Natural killer cell (primary cell): Measurements from ENCODE around the gene POU4F2. TPM values are rescaled to one million over a fixed set of nuclear protein-coding genes. Genes with fewer than 3 reads are reported as not detected.

ENCODE experiments used
- ATAC-seq, 3 donors: fragments of 150-1000 bp in 2 of 3; fragments of 200-7000 bp in 1 of 3; cut with Tn5 transposase; 1 replicate in 1 of 3; 2 replicates in 2 of 3; pipeline ENCODE4 v1.10.0; 2021; ENCODE audit warnings: mild to moderate bottlenecking in 2 of 3, moderate library complexity in 2 of 3
- DNase-seq, 2 donors: peaks; one replicate each; pipeline versions ENCODE4 v3.0.0 to v3.0.0-alpha.2; 2013 to 2021; ENCODE audit warnings: mixed read lengths in 1 of 2
- H3K27ac ChIP-seq: one replicate; pipeline ENCODE4 v1.5.1; 2013; ENCODE audit warnings: mild to moderate bottlenecking, low read length
- H3K27me3 ChIP-seq: one replicate; pipeline ENCODE4 v1.6.1; 2013; ENCODE audit warnings: low read length; ENCODE audit not compliant: control insufficient read depth, insufficient read depth
- H3K36me3 ChIP-seq: one replicate; pipeline ENCODE4 v1.6.1; 2013; ENCODE audit warnings: low read length; ENCODE audit not compliant: control insufficient read depth, insufficient read depth
- H3K4me1 ChIP-seq: one replicate; pipeline ENCODE4 v1.6.1; 2013; ENCODE audit warnings: low read length; ENCODE audit not compliant: control insufficient read depth, insufficient read depth
- H3K4me3 ChIP-seq: one replicate; pipeline ENCODE4 v1.5.1; 2013; ENCODE audit warnings: low read length
- H3K9me3 ChIP-seq: one replicate; pipeline ENCODE4 v1.6.1; 2013; ENCODE audit warnings: low read length; ENCODE audit not compliant: control insufficient read depth, insufficient read depth
- H3K27ac Mint-ChIP-seq, 2 donors: one replicate each; pipeline ENCODE4 v1.8.0; 2022; ENCODE audit warnings: mild to moderate bottlenecking in 2 of 2, mixed read lengths in 2 of 2, moderate library complexity in 1 of 2
- H3K27me3 Mint-ChIP-seq, 2 donors: one replicate each; pipeline ENCODE4 v1.8.0; 2022; ENCODE audit warnings: low read depth in 2 of 2, mixed read lengths in 2 of 2
- H3K36me3 Mint-ChIP-seq: one replicate; pipeline ENCODE4 v1.8.0; 2022; ENCODE audit warnings: mixed read lengths
- H3K4me1 Mint-ChIP-seq, 2 donors: one replicate each; pipeline ENCODE4 v1.8.0; 2022; ENCODE audit warnings: mixed read lengths in 2 of 2
- H3K4me3 Mint-ChIP-seq: one replicate; pipeline ENCODE4 v1.8.0; 2022; ENCODE audit warnings: mild to moderate bottlenecking, moderate library complexity, mixed read lengths
- H3K9me3 Mint-ChIP-seq, 2 donors: one replicate each; pipeline ENCODE4 v1.8.0; 2022; ENCODE audit warnings: mixed read lengths in 2 of 2
- CTCF ChIP-seq: fragments of 200-600 bp; IDR thresholded peaks from one replicate; pipeline ENCODE4 v1.8.0; 2022; ENCODE audit warnings: antibody characterized with exemption
- WGBS: methylation state at CpG from one replicate; pipeline ENCODE4 v1.1.7; 2013; ENCODE audit warnings: missing lambda C conversion rate; ENCODE audit not compliant: insufficient coverage; 5-methylcytosine and 5-hydroxymethylcytosine counted together
- intact Hi-C: fragments of 100-400 bp; cut with micrococcal nuclease; formaldehyde crosslinking; loops from one replicate; pipeline ENCODE4 v1.14.2; 2022
- total RNA-seq, 4 donors: library from RNA; stranded (reverse); fragments of 120-200 nt in 1 of 4; gene quantifications; one replicate each; pipeline versions ENCODE4 v1.2.3 to v1.2.4, GENCODE V29; 2013 to 2022

POU4F2 gene
- total RNA-seq, 3 donors from 2014 or later (not counting 1 experiment from before 2014, with no cell fraction given) = not detected

GRCh38 chr4:146647615-146648460 lies 9.1 kb downstream of the POU4F2 start:
- Histone ChIP-seq H3K4me3 (no peak overlapping the region), H3K4me1 (no peaks in the 10 kb centered on the region), H3K9me3 (no peaks in the 10 kb centered on the region), H3K36me3 (no peaks in the 10 kb centered on the region), H3K27ac (no peak overlapping the region), H3K27me3 (peaks cover 45% of the 10 kb centered on the region)
- H3K9me3 Mint-ChIP-seq = peaks cover 2 to 5% of the 10 kb centered on the region in 2 donors
- ATAC-seq = no peak
- H3K4me1 Mint-ChIP-seq = no peaks in the 10 kb centered on the region
- TF ChIP-seq CTCF = no peak
- H3K27me3 Mint-ChIP-seq = peaks cover 56 to 88% of the 10 kb centered on the region in 2 donors
- 8% methylated on average over 42 of the region's 46 CpGs for WGBS
- peaks cover 23% of the 10 kb centered on the region for H3K36me3 Mint-ChIP-seq
- no peak overlapping the region for H3K4me3 Mint-ChIP-seq
- no peak overlapping the region for H3K27ac Mint-ChIP-seq
- no peak for DNase-seq
- intact Hi-C loops = no loop called here

GRCh38 chr4:146648461-146648783 lies 9.7 kb downstream of the POU4F2 start:
- no peak overlapping the region for H3K4me3 Mint-ChIP-seq
- no peaks in the 10 kb centered on the region for H3K4me1 ChIP-seq
- no peak overlapping the region for H3K27ac Mint-ChIP-seq
- no peak overlapping the region for H3K4me3 ChIP-seq
- H3K4me1 Mint-ChIP-seq = no peaks in the 10 kb centered on the region
- no peak for TF ChIP-seq CTCF
- peaks cover 56 to 88% of the 10 kb centered on the region in 2 donors for H3K27me3 Mint-ChIP-seq
- H3K27me3 ChIP-seq = peaks cover 43% of the 10 kb centered on the region
- no peaks in the 10 kb centered on the region for H3K9me3 ChIP-seq
- H3K36me3 Mint-ChIP-seq = peaks cover 29% of the 10 kb centered on the region
- peaks cover 0 to 5% of the 10 kb centered on the region in 2 donors for H3K9me3 Mint-ChIP-seq
- intact Hi-C loops = no loop called here
- ATAC-seq (no peak), DNase-seq (no peak)
- H3K36me3 ChIP-seq = no peaks in the 10 kb centered on the region
- H3K27ac ChIP-seq = no peak overlapping the region
- WGBS = 12% methylated on average over 14 of the region's 16 CpGs

- no peak overlapping the region for H3K4me3 Mint-ChIP-seq
- no peaks in the 10 kb centered on the region for H3K36me3 ChIP-seq
- H3K4me1 ChIP-seq = no peaks in the 10 kb centered on the region
- H3K9me3 ChIP-seq = no peaks in the 10 kb centered on the region
- H3K9me3 Mint-ChIP-seq = peaks cover 0 to 5% of the 10 kb centered on the region in 2 donors
- peaks cover 42% of the 10 kb centered on the region for H3K27me3 ChIP-seq
- H3K36me3 Mint-ChIP-seq = peaks cover 36% of the 10 kb centered on the region
- no peak overlapping the region for H3K4me3 ChIP-seq
- intact Hi-C loops = no loop called here
- no peak for TF ChIP-seq CTCF
- peaks cover 0 to 1% of the 10 kb centered on the region in 2 donors for H3K4me1 Mint-ChIP-seq
- DNase-seq = no peak
- H3K27ac ChIP-seq = no peak overlapping the region
- no peak overlapping the region for H3K27ac Mint-ChIP-seq
- no peak for ATAC-seq
- WGBS = 21% methylated on average over 3 of the region's 3 CpGs
- peaks cover 59 to 88% of the 10 kb centered on the region in 2 donors for H3K27me3 Mint-ChIP-seq
Measured at GRCh38 chr4:146649232-146649631, 10.5 kb downstream of the POU4F2 start.
